GM21360 (cell line): Measurements from ENCODE around the gene LTC4S.

Source experiments
- ATAC-seq: cut with Tn5 transposase; IDR thresholded peaks from one replicate; pipeline ENCODE4 v1.9.1; 2021; ENCODE audit warnings: mild to moderate bottlenecking, moderate library complexity; ENCODE audit not compliant: unreplicated experiment

LTC4S gene

DNA sequence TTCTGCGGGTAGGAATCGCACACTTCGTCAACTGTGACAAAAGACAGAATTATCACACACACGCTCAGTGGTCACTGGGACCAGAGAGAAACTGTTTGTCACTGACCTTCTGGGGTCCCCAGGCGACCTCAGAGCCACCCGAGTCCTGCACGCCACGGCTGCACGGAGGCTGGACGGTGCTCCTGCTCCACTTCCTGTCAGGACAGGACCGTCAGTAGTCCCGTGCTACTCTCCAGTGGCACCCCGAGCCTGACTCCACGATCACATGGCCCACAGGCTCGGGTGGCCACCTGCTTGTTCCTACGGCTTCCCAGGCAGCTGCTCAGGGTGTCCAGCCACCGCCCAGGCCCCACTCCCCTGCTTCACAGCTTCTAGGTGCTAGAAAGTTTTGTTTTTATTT lies 47.0 kb downstream of the LTC4S start:
- no peak for ATAC-seq

DNA sequence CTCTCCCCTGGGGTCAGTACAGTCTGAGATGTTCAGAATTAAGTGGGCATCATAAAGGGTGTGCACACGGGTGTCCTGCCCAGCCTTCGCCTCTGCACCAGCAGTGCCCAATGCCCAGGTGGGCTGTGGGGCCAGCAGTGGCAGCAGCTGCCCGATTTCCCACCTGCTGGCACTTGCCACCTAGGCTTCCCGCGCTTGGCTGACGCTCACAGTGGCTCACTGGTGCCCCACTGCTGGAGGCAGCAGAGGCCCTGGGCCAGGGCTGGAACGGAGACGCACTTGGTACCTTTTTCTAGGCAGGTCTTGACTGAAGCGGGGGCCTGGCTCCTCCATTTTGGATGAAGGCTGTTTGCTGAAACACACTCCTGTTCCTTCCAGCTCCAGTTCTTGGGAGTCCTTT lies 47.8 kb downstream of the LTC4S start:
- ATAC-seq = no peak
